TTC549 (cell line): ENCODE data around the gene TPSB2.

Source experiments
- FAIRE-seq: peaks from 2 replicates; lab custom pipeline; 2012; peaks lifted over from hg19 to GRCh38; lab: Jason Lieb, UNC

The TPSB2 gene

GRCh38 chr16:1181404-1182315 lies 48.3 kb downstream of the TPSB2 start:
- no peak for FAIRE-seq

GRCh38 chr16:1180549-1181403 lies 49.2 kb downstream of the TPSB2 start:
- no peak for FAIRE-seq
